Right atrium auricular region (tissue), 2 donors: ENCODE results near the gene LAMB4. TPM values are rescaled to one million over a fixed set of nuclear protein-coding genes. Genes with fewer than 3 reads are reported as not detected.

Source experiments
- DNase-seq: peaks from one replicate; pipeline ENCODE4 v3.0.0-alpha.2; 2019; ENCODE audit warnings: low spot score
- H3K27ac ChIP-seq, 2 donors: fragments of 200-600 bp; sonication (generic); 1 replicate in 1 of 2; 2 replicates in 1 of 2; pipeline ENCODE4 v1.5.1; 2016 to 2019
- H3K27me3 ChIP-seq, 2 donors: fragments of 200-600 bp; sonication (generic); one replicate each; pipeline versions ENCODE4 v1.5.1 to v1.6.0; 2017 to 2019
- H3K36me3 ChIP-seq: fragments of 200-600 bp; sonication (generic); one replicate; pipeline ENCODE4 v1.5.1; 2016
- H3K4me1 ChIP-seq, 2 donors: fragments of 200-600 bp; sonication (generic); one replicate each; pipeline versions ENCODE4 v1.5.1 to v1.6.0; 2017 to 2019
- H3K4me3 ChIP-seq, 2 donors: fragments of 200-600 bp; sonication (generic); 1 replicate in 1 of 2; 2 replicates in 1 of 2; pipeline ENCODE4 v1.5.1; 2017 to 2019; ENCODE audit warnings: mild to moderate bottlenecking in 1 of 2, moderate library complexity in 1 of 2
- H3K9me3 ChIP-seq, 2 donors: fragments of 200-600 bp; sonication (generic); one replicate each; pipeline ENCODE4 v1.5.1; 2019
- total RNA-seq, 2 donors: library from RNA; depleted of rRNA; stranded (reverse); fragments of >200 nt; gene quantifications; one replicate each; pipeline ENCODE4 v1.1.0, GENCODE V29; 2016
- TF ChIP-seq, protein P1 (sequence below), 2 donors: fragments of 200-600 bp; sonication (generic); IDR thresholded peaks; one replicate each; pipeline ENCODE4 v1.5.1; 2019; ENCODE audit warnings: antibody characterized with exemption in 2 of 2

LAMB4 gene
- total RNA-seq, 2 donors from 2014 or later = not detected

DNA sequence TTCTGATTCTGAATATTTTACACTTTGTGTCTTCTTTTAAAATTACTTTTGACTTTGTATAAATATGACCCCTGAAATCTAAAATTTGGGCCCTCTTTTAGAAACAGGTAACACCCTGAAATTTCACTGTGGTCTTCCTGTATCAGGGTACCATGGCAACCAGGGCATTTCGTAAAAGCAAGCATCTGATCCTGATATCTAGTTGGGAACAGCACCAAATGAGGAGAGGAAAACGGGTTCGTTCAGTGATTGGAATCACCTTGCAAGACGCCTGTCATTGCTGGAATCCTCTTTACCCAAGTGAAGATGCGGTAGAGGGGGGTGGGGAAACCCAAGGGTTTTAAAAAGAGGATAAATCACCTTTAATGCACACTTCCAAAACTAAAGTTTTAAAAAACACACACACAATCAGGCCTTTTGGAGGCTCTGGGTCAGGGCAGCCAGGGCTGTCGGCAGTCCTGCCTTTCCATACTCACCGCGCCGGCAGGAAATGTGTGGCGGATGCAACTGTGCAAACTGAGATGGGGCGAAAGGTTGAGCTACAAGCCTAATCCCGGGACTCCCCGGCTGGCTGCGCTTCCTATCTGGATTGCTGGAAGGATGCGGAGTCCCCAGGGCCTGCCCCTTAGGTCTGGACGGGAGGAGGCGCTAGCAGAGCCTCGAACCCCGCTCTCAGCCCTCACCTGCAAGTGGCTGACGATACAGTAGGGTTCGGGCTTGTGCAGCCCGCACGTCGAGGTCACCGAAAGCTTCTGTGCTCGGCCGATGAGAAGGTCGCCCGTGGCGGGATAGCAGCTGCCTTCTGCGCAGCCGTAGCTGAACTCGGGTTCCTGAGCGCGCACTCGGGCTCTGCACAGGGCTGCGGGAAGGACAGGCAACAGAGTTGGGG, 129.0 kb downstream of the LAMB4 start:
- Histone ChIP-seq H3K36me3 (peaks cover 6% of the 10 kb centered on the region), H3K27me3 (no peaks in the 10 kb centered on the region), H3K27ac (peak overlapping the region; percentile 79), H3K4me1 (peaks cover 0 to 59% of the 10 kb centered on the region in 2 donors), H3K4me3 (peak overlapping the region; percentile 67 to 71), H3K9me3 (no peaks in the 10 kb centered on the region)
- TF ChIP-seq, protein P1, sequence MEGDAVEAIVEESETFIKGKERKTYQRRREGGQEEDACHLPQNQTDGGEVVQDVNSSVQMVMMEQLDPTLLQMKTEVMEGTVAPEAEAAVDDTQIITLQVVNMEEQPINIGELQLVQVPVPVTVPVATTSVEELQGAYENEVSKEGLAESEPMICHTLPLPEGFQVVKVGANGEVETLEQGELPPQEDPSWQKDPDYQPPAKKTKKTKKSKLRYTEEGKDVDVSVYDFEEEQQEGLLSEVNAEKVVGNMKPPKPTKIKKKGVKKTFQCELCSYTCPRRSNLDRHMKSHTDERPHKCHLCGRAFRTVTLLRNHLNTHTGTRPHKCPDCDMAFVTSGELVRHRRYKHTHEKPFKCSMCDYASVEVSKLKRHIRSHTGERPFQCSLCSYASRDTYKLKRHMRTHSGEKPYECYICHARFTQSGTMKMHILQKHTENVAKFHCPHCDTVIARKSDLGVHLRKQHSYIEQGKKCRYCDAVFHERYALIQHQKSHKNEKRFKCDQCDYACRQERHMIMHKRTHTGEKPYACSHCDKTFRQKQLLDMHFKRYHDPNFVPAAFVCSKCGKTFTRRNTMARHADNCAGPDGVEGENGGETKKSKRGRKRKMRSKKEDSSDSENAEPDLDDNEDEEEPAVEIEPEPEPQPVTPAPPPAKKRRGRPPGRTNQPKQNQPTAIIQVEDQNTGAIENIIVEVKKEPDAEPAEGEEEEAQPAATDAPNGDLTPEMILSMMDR (IDR thresholded peaks at IDR 0.05) = peak in 1 of 2 donors; percentile 31
- DNase-seq = no peak

- Histone ChIP-seq H3K27me3 (no peaks in the 10 kb centered on the region), H3K4me3 (peak overlapping the region in 1 of 2 donors; percentile 71), H3K4me1 (peaks cover 0 to 71% of the 10 kb centered on the region in 2 donors), H3K27ac (peak overlapping the region; percentile 48 to 79), H3K36me3 (peaks cover 6% of the 10 kb centered on the region), H3K9me3 (no peaks in the 10 kb centered on the region)
- TF ChIP-seq, protein P1 (IDR thresholded peaks at IDR 0.05) = no peak
- DNase-seq = no peak
These were observed 130.2 kb downstream of the LAMB4 start for GRCh38 chr7:107999779-108000560.

GRCh38 chr7:107998660-107999480, 131.3 kb downstream of the LAMB4 start:
- TF ChIP-seq, protein P1 (IDR thresholded peaks at IDR 0.05) = no peak
- Histone ChIP-seq H3K27me3 (no peaks in the 10 kb centered on the region), H3K4me3 (no peak overlapping the region), H3K9me3 (no peaks in the 10 kb centered on the region), H3K27ac (peak overlapping the region in 1 of 2 donors; percentile 79), H3K4me1 (peaks cover 0 to 73% of the 10 kb centered on the region in 2 donors), H3K36me3 (peaks cover 6% of the 10 kb centered on the region)
- no peak for DNase-seq

GRCh38 chr7:107998150-107998549, 132.0 kb downstream of the LAMB4 start:
- H3K27ac ChIP-seq = no peak overlapping the region
- H3K4me3 ChIP-seq = no peak overlapping the region

More at GRCh38 chr7:107998150-107998549, 132.0 kb downstream of the LAMB4 start:
- peaks cover 12% of the 10 kb centered on the region for H3K36me3 ChIP-seq
- H3K9me3 ChIP-seq = no peaks in the 10 kb centered on the region
- TF ChIP-seq, protein P1 (IDR thresholded peaks at IDR 0.05) = no peak
- H3K4me1 ChIP-seq = peaks cover 0 to 69% of the 10 kb centered on the region in 2 donors
- H3K27me3 ChIP-seq = no peaks in the 10 kb centered on the region
- no peak for DNase-seq
